ENCODE measurements around the gene PSORS1C1. TPM values are rescaled to one million over a fixed set of nuclear protein-coding genes. Genes with fewer than 3 reads are reported as not detected.

PSORS1C1 gene
- total RNA-seq, 4 donors from 2014 or later = 6.5 to 26.5 (median 22.0) TPM; not detected in 1

DNA sequence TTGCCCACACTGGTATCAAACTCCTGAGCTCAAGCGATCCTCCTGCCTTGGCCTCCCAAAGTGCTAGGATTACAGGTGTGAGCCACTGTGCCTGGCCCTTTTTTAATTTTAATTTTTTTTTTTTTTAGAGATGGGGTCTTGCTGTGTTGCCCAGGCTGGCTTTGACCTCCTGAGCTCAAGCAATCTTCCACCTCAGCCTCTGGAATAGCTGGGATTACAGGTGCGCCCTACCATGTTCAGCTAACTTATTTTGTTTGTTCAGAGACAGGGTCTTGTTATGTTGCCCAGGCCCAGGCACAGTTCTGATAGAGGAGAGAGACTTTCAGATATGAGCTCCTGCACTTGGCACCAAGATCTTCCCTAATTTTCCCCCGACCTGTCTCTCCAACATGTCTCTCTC, 16.2 kb downstream of the PSORS1C1 start:
- DNase-seq = no peak
- Histone ChIP-seq H3K4me3 (no peak overlapping the region), H3K27me3 (no peaks in the 10 kb centered on the region), H3K4me1 (peaks cover 0 to 7% (median 0%) of the 10 kb centered on the region in 4 donors), H3K27ac (no peak overlapping the region), H3K36me3 (no peaks in the 10 kb centered on the region), H3K9me3 (no peaks in the 10 kb centered on the region)
- no peak for TF ChIP-seq CTCF (IDR thresholded peaks at IDR 0.05)
- TF ChIP-seq POLR2A (IDR thresholded peaks at IDR 0.05) = no peak

- Histone ChIP-seq H3K9me3 (no peaks in the 10 kb centered on the region), H3K4me1 (peaks cover 0 to 2% (median 0%) of the 10 kb centered on the region in 4 donors), H3K4me3 (no peak overlapping the region), H3K27me3 (no peaks in the 10 kb centered on the region), H3K27ac (no peak overlapping the region), H3K36me3 (no peaks in the 10 kb centered on the region)
- TF ChIP-seq POLR2A (IDR thresholded peaks at IDR 0.05) (no peak), CTCF (IDR thresholded peaks at IDR 0.05) (no peak)
- no peak for DNase-seq
Observed at GRCh38 chr6:31131595-31131994, 17.0 kb downstream of the PSORS1C1 start.

DNA sequence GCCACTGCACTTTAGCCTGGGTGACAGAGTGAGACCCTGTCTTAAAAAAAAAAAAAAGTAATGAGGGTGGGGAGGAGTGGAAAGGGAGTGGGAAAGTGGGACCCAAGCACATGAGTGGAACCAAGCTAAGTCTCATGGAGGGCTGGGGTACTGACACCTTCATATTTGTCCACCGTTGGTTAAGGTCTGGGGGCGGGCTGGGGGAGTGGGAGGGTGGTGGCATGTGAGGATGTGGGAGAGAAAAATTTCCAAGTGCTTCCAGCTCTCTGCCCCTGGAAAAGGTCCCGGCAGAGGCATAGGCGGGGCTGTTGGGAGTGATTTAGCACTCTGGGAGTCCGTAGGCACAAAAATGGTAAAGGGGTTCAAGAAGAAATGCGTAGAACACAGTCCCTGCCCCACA, 18.2 kb downstream of the PSORS1C1 start:
- no peaks in the 10 kb centered on the region for H3K36me3 ChIP-seq

GRCh38 chr6:31135710-31136109, 21.1 kb downstream of the PSORS1C1 start:
- H3K27me3 ChIP-seq = no peaks in the 10 kb centered on the region
- DNase-seq = no peak
- TF ChIP-seq POLR2A (IDR thresholded peaks at IDR 0.05) (no peak), CTCF (IDR thresholded peaks at IDR 0.05) (no peak)
- H3K36me3 ChIP-seq = no peaks in the 10 kb centered on the region
- no peaks in the 10 kb centered on the region for H3K9me3 ChIP-seq
- H3K4me3 ChIP-seq = no peak overlapping the region
- no peak overlapping the region for H3K27ac ChIP-seq
- H3K4me1 ChIP-seq = peaks cover 0 to 7% (median 3%) of the 10 kb centered on the region in 4 donors

More for the DNA sequence above, 18.2 kb downstream of the PSORS1C1 start:
- peaks cover 0 to 3% (median 1%) of the 10 kb centered on the region in 4 donors for H3K4me1 ChIP-seq
- no peaks in the 10 kb centered on the region for H3K27me3 ChIP-seq
- TF ChIP-seq CTCF (IDR thresholded peaks at IDR 0.05) = no peak
- TF ChIP-seq POLR2A (IDR thresholded peaks at IDR 0.05) = no peak
- no peak for DNase-seq
- H3K4me3 ChIP-seq = no peak overlapping the region
- no peaks in the 10 kb centered on the region for H3K9me3 ChIP-seq
- no peak overlapping the region for H3K27ac ChIP-seq

DNA sequence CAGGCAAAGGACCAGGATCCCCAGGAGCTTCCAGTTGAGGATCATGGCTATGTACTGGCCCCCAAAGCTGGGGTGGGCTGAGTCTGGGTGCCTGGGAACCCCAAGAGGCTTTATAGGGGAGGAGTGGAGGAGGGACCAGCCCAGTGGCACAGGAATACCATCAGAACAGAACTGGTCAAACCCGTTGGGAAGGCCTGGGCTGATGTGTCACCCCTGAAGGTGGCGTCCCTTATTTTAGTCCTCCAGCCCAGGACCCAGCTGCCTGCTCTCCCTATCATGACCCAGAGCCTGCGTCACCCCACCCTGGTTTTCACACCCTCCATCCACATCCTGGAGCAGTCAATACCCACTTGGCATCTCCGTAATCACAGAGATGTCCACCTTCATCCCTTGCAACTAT, 24.4 kb downstream of the PSORS1C1 start, which contains the start of gene PSORS1C2:
Gene PSORS1C2 (minus strand): TSS at position 85 of the 400 bp plus-strand sequence. CDS start 40 bp downstream, at position 45.
- Histone ChIP-seq H3K9me3 (no peaks in the 10 kb centered on the region), H3K27me3 (no peaks in the 10 kb centered on the region), H3K4me3 (peak within 1 kb of the TSS in 2 of 4 donors; percentile 29 to 42), H3K27ac (no peak within 1 kb of the TSS), H3K4me1 (peaks cover 0 to 16% (median 3%) of the 10 kb centered on the region in 4 donors), H3K36me3 (no peaks in the 10 kb centered on the region)
- DNase-seq = no peak
- TF ChIP-seq POLR2A (IDR thresholded peaks at IDR 0.05) (no peak), CTCF (IDR thresholded peaks at IDR 0.05) (no peak)

- no peaks in the 10 kb centered on the region for H3K36me3 ChIP-seq
- no peak for TF ChIP-seq POLR2A (IDR thresholded peaks at IDR 0.05)
- TF ChIP-seq CTCF (IDR thresholded peaks at IDR 0.05) = no peak
- DNase-seq = no peak
Observed at GRCh38 chr6:31139599-31139998, 25.0 kb downstream of the PSORS1C1 start.

More at GRCh38 chr6:31139599-31139998, 25.0 kb downstream of the PSORS1C1 start:
- H3K27me3 ChIP-seq = no peaks in the 10 kb centered on the region
- H3K9me3 ChIP-seq = no peaks in the 10 kb centered on the region
- H3K4me3 ChIP-seq = no peak overlapping the region
- H3K27ac ChIP-seq = no peak overlapping the region
- peaks cover 0 to 16% (median 3%) of the 10 kb centered on the region in 4 donors for H3K4me1 ChIP-seq

Measured in Peyer's patch (tissue), 4 donors.